CD14-positive monocyte (primary cell): Measurements from ENCODE around the gene TSHZ2. TPM values are rescaled to one million over a fixed set of nuclear protein-coding genes. Genes with fewer than 3 reads are reported as not detected.

Experiments used
- DNase-seq, 3 donors: peaks; one replicate each; pipeline ENCODE4 v3.0.0-alpha.2; 2011 to 2022
- H2AFZ ChIP-seq: 2 replicates; pipeline ENCODE4 v1.6.0; 2012; ENCODE audit warnings: mild to moderate bottlenecking, low read depth, low read length, inconsistent platforms; ENCODE audit not compliant: insufficient read depth, poor library complexity, severe bottlenecking
- H3K27ac ChIP-seq, 2 donors: 1 replicate in 1 of 2; 2 replicates in 1 of 2; pipeline ENCODE4 v1.5.1; 2012 to 2013; ENCODE audit warnings: low read length in 2 of 2, control low read depth in 1 of 2, inconsistent platforms in 1 of 2, low read depth in 1 of 2, mild to moderate bottlenecking in 1 of 2
- H3K27me3 ChIP-seq, 2 donors: one replicate each; pipeline versions ENCODE4 v1.6.0 to v1.6.1; 2011 to 2013; ENCODE audit warnings: low read length in 2 of 2; ENCODE audit not compliant: control insufficient read depth in 2 of 2, insufficient read depth in 2 of 2
- H3K36me3 ChIP-seq, 2 donors: replicated peaks in 1 of 2; 1 replicate in 1 of 2; 2 replicates in 1 of 2; pipeline versions ENCODE4 v1.5.1 to v1.6.1; 2012 to 2013; ENCODE audit warnings: low read length in 2 of 2, control low read depth in 1 of 2, inconsistent platforms in 1 of 2, mild to moderate bottlenecking in 1 of 2; ENCODE audit not compliant: insufficient read depth in 2 of 2, control insufficient read depth in 1 of 2
- H3K4me1 ChIP-seq, 2 donors: 1 replicate in 1 of 2; 2 replicates in 1 of 2; pipeline versions ENCODE4 v1.5.1 to v1.6.1; 2012 to 2013; ENCODE audit warnings: low read length in 2 of 2, control low read depth in 1 of 2, inconsistent platforms in 1 of 2, mild to moderate bottlenecking in 1 of 2, moderate library complexity in 1 of 2; ENCODE audit not compliant: insufficient read depth in 2 of 2, control insufficient read depth in 1 of 2
- H3K4me2 ChIP-seq: replicated peaks from 2 replicates; pipeline ENCODE3; 2012; ENCODE audit warnings: low read length, moderate library complexity, mild to moderate bottlenecking; ENCODE audit not compliant: poor library complexity, severe bottlenecking; ENCODE audit errors: extremely low read depth
- H3K4me3 ChIP-seq, 3 experiments: fragments of 200-600 bp in 1 of 3; sonication (generic) in 1 of 3; replicated peaks in 1 of 3; 1 replicate in 2 of 3; 2 replicates in 1 of 3; pipeline ENCODE4 v1.5.1; 2011 to 2013; ENCODE audit warnings: low read length in 3 of 3, mild to moderate bottlenecking in 3 of 3, control low read depth in 2 of 3, low read depth in 2 of 3, inconsistent platforms in 1 of 3, moderate library complexity in 1 of 3
- H3K79me2 ChIP-seq: 2 replicates; pipeline ENCODE4 v1.6.0; 2012; ENCODE audit warnings: mild to moderate bottlenecking, control low read depth, inconsistent platforms, low read length, moderate library complexity; ENCODE audit not compliant: insufficient read depth
- H3K9ac ChIP-seq: 2 replicates; pipeline ENCODE4 v1.6.0; 2017; ENCODE audit warnings: low read length, mild to moderate bottlenecking; ENCODE audit not compliant: insufficient read depth, poor library complexity, severe bottlenecking
- H3K9me3 ChIP-seq, 2 donors: replicated peaks in 1 of 2; 1 replicate in 1 of 2; 2 replicates in 1 of 2; pipeline versions ENCODE4 v1.5.1 to v1.6.1; 2012 to 2013; ENCODE audit warnings: low read length in 2 of 2, control low read depth in 1 of 2; ENCODE audit not compliant: control insufficient read depth in 1 of 2, insufficient read depth in 1 of 2
- H4K20me1 ChIP-seq: 2 replicates; pipeline ENCODE4 v1.6.0; 2012; ENCODE audit warnings: mild to moderate bottlenecking, low read length, control low read depth, moderate library complexity; ENCODE audit not compliant: insufficient read depth
- H3K27ac Mint-ChIP-seq, 7 donors: one replicate each; pipeline ENCODE4 v1.8.0; 2020; ENCODE audit warnings: mild to moderate bottlenecking in 7 of 7, mixed read lengths in 7 of 7, moderate library complexity in 6 of 7, inconsistent platforms in 2 of 7
- H3K27me3 Mint-ChIP-seq, 3 donors: one replicate each; pipeline ENCODE4 v1.8.0; 2021 to 2022; ENCODE audit warnings: low read depth in 3 of 3, mild to moderate bottlenecking in 3 of 3, mixed read lengths in 3 of 3, moderate library complexity in 3 of 3, inconsistent platforms in 1 of 3
- H3K36me3 Mint-ChIP-seq, 2 donors: one replicate each; pipeline ENCODE4 v1.8.0; 2020; ENCODE audit warnings: mixed read lengths in 2 of 2, inconsistent platforms in 1 of 2, mild to moderate bottlenecking in 1 of 2
- H3K4me1 Mint-ChIP-seq: one replicate; pipeline ENCODE4 v1.8.0; 2020; ENCODE audit warnings: mild to moderate bottlenecking, mixed read lengths
- H3K4me3 Mint-ChIP-seq, 2 donors: one replicate each; pipeline ENCODE4 v1.8.0; 2020; ENCODE audit warnings: mild to moderate bottlenecking in 2 of 2, mixed read lengths in 2 of 2, moderate library complexity in 1 of 2
- H3K9me3 Mint-ChIP-seq, 7 donors: one replicate each; pipeline ENCODE4 v1.8.0; 2020 to 2022; ENCODE audit warnings: mixed read lengths in 7 of 7, mild to moderate bottlenecking in 6 of 7, moderate library complexity in 6 of 7, inconsistent platforms in 2 of 7
- WGBS: methylation state at CpG from one replicate; pipeline ENCODE4 v1.1.5; 2013; ENCODE audit warnings: missing lambda C conversion rate; ENCODE audit not compliant: insufficient coverage; 5-methylcytosine and 5-hydroxymethylcytosine counted together
- intact Hi-C, 2 donors: fragments of 100-400 bp; cut with micrococcal nuclease; formaldehyde crosslinking; loops; one replicate each; pipeline versions ENCODE4 v1.15.0 to v1.15.1; 2023
- polyA plus RNA-seq, 3 donors: library from polyadenylated mRNA; depleted of rRNA in 1 of 3; unstranded in 2 of 3; stranded (reverse) in 1 of 3; fragments of 300-500 nt in 2 of 3; fragments of >200 nt in 1 of 3; fragmentation: Illumina TruSeq in 2 of 3; gene quantifications; 1 replicate in 2 of 3; 2 replicates in 1 of 3; pipeline ENCODE4 v1.2.3, GENCODE V29; 2012 to 2021
- TF ChIP-seq, protein P1 (sequence below): fragments of 200-600 bp; IDR thresholded peaks from one replicate; pipeline ENCODE4 v1.8.0; 2022; ENCODE audit warnings: antibody characterized with exemption, mild to moderate bottlenecking

Gene TSHZ2
- polyA plus RNA-seq, 3 donors = not detected

DNA sequence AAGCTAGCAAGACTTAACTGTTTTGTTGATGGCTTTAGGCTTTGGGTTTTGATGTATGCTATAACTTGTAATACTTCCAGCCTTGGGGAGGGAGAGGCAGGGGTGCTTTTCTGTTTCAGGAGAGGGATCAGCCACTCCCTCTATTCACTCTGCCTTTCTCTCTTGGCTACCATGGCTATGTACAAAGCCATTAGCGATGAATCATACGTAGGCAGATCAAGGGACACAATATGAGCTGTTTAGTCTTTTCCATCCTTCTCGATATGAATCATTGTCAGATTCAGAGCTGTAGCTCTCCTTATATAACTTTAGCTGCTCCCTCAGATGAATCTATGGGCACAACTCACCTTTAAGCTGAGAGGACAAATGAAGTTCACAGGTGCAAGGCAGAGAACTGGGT is 230.6 kb downstream of the TSHZ2 start:
- Histone ChIP-seq H3K79me2 (no peaks in the 10 kb centered on the region), H3K4me1 (no peaks in the 10 kb centered on the region), H3K4me3 (no peak overlapping the region), H4K20me1 (no peaks in the 10 kb centered on the region), H3K27me3 (no peaks in the 10 kb centered on the region), H2AFZ (no peak overlapping the region), H3K36me3 (no peaks in the 10 kb centered on the region), H3K27ac (no peak overlapping the region), H3K9ac (no peak overlapping the region), H3K9me3 (no peaks in the 10 kb centered on the region), H3K4me2 (no peak overlapping the region)
- no peaks in the 10 kb centered on the region for H3K4me1 Mint-ChIP-seq
- DNase-seq = no peak
- no peaks in the 10 kb centered on the region for H3K9me3 Mint-ChIP-seq
- peaks cover 2 to 3% (median 2%) of the 10 kb centered on the region in 3 donors for H3K27me3 Mint-ChIP-seq
- no peak overlapping the region for H3K27ac Mint-ChIP-seq
- TF ChIP-seq, protein P1, sequence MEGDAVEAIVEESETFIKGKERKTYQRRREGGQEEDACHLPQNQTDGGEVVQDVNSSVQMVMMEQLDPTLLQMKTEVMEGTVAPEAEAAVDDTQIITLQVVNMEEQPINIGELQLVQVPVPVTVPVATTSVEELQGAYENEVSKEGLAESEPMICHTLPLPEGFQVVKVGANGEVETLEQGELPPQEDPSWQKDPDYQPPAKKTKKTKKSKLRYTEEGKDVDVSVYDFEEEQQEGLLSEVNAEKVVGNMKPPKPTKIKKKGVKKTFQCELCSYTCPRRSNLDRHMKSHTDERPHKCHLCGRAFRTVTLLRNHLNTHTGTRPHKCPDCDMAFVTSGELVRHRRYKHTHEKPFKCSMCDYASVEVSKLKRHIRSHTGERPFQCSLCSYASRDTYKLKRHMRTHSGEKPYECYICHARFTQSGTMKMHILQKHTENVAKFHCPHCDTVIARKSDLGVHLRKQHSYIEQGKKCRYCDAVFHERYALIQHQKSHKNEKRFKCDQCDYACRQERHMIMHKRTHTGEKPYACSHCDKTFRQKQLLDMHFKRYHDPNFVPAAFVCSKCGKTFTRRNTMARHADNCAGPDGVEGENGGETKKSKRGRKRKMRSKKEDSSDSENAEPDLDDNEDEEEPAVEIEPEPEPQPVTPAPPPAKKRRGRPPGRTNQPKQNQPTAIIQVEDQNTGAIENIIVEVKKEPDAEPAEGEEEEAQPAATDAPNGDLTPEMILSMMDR = no peak
- H3K36me3 Mint-ChIP-seq = no peaks in the 10 kb centered on the region
- intact Hi-C loops = no loop called here
- H3K4me3 Mint-ChIP-seq = no peak overlapping the region
- WGBS = 100% methylated on average over 1 of the region's 3 CpGs

DNA sequence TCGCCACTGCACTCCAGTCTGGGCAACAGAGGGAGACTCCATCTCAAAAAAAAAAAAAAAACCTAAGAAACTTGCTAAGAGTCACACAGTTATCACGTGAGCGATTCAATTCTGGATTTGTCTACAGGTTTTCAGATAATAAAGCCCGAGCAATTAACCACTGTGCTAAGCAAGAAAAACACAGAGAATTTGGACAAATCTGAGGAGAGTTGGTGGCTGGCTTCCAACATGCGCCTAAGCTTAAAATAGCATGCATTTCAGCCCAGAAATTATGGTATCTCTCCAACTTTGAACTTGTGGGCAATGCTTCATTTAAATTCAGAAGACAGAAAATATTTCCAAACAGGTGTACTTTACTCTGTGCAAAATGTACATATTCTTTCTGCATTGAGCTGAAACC is 232.9 kb downstream of the TSHZ2 start:
- Histone ChIP-seq H3K9ac (no peak overlapping the region), H2AFZ (no peak overlapping the region), H3K27ac (no peak overlapping the region), H3K27me3 (no peaks in the 10 kb centered on the region), H3K79me2 (no peaks in the 10 kb centered on the region), H3K4me2 (no peak overlapping the region), H3K4me1 (no peaks in the 10 kb centered on the region), H3K4me3 (no peak overlapping the region), H3K36me3 (no peaks in the 10 kb centered on the region), H4K20me1 (no peaks in the 10 kb centered on the region), H3K9me3 (no peaks in the 10 kb centered on the region)
- Mint-ChIP-seq H3K27ac (no peak overlapping the region), H3K4me1 (no peaks in the 10 kb centered on the region), H3K9me3 (peaks cover 0 to 2% (median 0%) of the 10 kb centered on the region in 7 donors), H3K4me3 (no peak overlapping the region), H3K36me3 (no peaks in the 10 kb centered on the region), H3K27me3 (peaks cover 0 to 6% (median 3%) of the 10 kb centered on the region in 3 donors)
- 93% methylated on average over 3 of the region's 5 CpGs for WGBS
- DNase-seq = no peak
- intact Hi-C loops = no loop called here
- TF ChIP-seq, protein P1 = no peak
